ENCODE data around the gene NGF. TPM values are rescaled to one million over a fixed set of nuclear protein-coding genes. Genes with fewer than 3 reads are reported as not detected.

Gene NGF
- total RNA-seq, 2 donors from 2014 or later, result 1.1 to 1.4 TPM

DNA sequence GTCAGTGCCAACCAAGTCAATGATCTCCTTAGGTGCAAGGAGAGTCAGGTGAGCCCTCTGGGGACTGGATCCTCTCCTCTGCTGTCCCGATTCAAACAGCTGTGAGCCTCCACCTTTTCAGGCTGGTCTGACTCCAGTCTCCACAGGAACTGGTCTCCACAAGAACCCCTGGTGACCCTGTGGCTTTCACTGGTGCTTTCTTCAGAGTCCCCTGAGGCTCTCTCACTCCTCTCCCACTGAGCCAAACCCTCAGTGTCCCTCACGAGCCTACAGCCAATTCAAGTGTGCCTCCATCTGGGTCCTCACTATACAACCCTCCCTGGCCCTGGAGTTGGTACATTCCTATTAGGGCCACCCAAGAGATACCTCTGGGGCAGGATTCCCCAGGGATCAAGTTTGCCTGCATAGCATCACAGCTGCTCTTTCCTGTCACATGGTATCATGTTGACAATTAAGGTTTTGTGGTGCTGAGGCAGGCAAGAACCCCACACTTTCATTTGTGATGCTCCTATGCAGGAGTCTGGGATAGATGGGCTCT is 5.2 kb upstream of the NGF start:
- Histone ChIP-seq H3K27me3 (replicated peaks; ENCODE audit: insufficient read depth) (peaks cover 2% of the 10 kb centered on the region), H3K9me3 (no peaks in the 10 kb centered on the region), H3K36me3 (no peaks in the 10 kb centered on the region), H3K27ac (no peak overlapping the region), H3K4me3 (no peak overlapping the region), H3K4me1 (replicated peaks) (no peaks in the 10 kb centered on the region)
- DNase-seq (ENCODE audit: low spot score), result no peak
- intact Hi-C loops (cut with DNase I), result no loop called here
- no peak for TF ChIP-seq POLR2AphosphoS5 (IDR thresholded peaks at IDR 0.05)
- TF ChIP-seq CTCF (IDR thresholded peaks at IDR 0.05), result no peak
- no peak for TF ChIP-seq POLR2A (IDR thresholded peaks at IDR 0.05)
- WGBS, result 92% methylated on average over 2 of the region's 2 CpGs

- DNase-seq (ENCODE audit: low spot score), result no peak
- no peak overlapping the region for H3K4me3 ChIP-seq
- TF ChIP-seq POLR2A (IDR thresholded peaks at IDR 0.05) (no peak), POLR2AphosphoS5 (IDR thresholded peaks at IDR 0.05) (no peak), CTCF (IDR thresholded peaks at IDR 0.05) (no peak)
- peaks cover 7% of the 10 kb centered on the region for H3K27me3 ChIP-seq (replicated peaks; ENCODE audit: insufficient read depth)
- no peak overlapping the region for H3K27ac ChIP-seq
- H3K4me1 ChIP-seq (replicated peaks), result no peaks in the 10 kb centered on the region
- WGBS, result 96% methylated on average over 2 of the region's 2 CpGs
- no peaks in the 10 kb centered on the region for H3K36me3 ChIP-seq
- H3K9me3 ChIP-seq, result no peaks in the 10 kb centered on the region
- intact Hi-C loops (cut with DNase I), result no loop called here
Measured at GRCh38 chr1:115341948-115342347, 3.9 kb upstream of the NGF start.

DNA sequence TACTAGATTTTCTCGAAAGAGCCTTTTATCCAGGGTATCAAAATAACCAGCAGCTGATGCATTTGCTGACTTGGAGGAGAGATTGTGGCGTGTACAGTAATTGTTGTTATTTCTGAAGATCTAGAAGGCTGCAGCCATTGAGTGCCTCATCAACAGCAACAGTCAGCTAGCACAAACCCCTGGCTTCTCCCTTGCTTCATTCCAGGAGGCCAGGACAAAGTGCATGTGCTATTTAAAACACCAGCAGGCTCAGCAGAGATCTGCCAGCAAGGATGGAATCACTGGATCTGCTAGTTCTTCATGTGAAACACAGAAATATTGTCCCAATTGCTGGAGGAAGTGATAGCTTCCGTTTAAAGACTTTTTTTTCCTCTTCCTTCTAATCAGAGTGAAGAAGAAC is 2.8 kb upstream of the NGF start:
- Histone ChIP-seq H3K4me1 (replicated peaks) (no peaks in the 10 kb centered on the region), H3K27me3 (replicated peaks; ENCODE audit: insufficient read depth) (peaks cover 7% of the 10 kb centered on the region), H3K9me3 (no peaks in the 10 kb centered on the region), H3K27ac (no peak overlapping the region), H3K36me3 (no peaks in the 10 kb centered on the region), H3K4me3 (no peak overlapping the region)
- TF ChIP-seq CTCF (IDR thresholded peaks at IDR 0.05) (no peak), POLR2A (IDR thresholded peaks at IDR 0.05) (no peak), POLR2AphosphoS5 (IDR thresholded peaks at IDR 0.05) (no peak)
- DNase-seq (ENCODE audit: low spot score), result no peak
- whole genome bisulfite sequencing, result 83% methylated on average over 3 of the region's 3 CpGs
- intact Hi-C loops (cut with DNase I), result no loop called here

- TF ChIP-seq CTCF (IDR thresholded peaks at IDR 0.05) (no peak), POLR2AphosphoS5 (IDR thresholded peaks at IDR 0.05) (no peak), POLR2A (IDR thresholded peaks at IDR 0.05) (no peak)
- no peaks in the 10 kb centered on the region for H3K9me3 ChIP-seq
- H3K36me3 ChIP-seq, result no peaks in the 10 kb centered on the region
- intact Hi-C loops (cut with DNase I), result no loop called here
- no peak overlapping the region for H3K27ac ChIP-seq
- no peaks in the 10 kb centered on the region for H3K4me1 ChIP-seq (replicated peaks)
- DNase-seq (ENCODE audit: low spot score), result no peak
- WGBS, result 42% methylated on average over 25 of the region's 25 CpGs
- peaks cover 7% of the 10 kb centered on the region for H3K27me3 ChIP-seq (replicated peaks; ENCODE audit: insufficient read depth)
- no peak overlapping the region for H3K4me3 ChIP-seq
Measured at GRCh38 chr1:115338457-115338820, 390 bp upstream of the NGF start.

DNA sequence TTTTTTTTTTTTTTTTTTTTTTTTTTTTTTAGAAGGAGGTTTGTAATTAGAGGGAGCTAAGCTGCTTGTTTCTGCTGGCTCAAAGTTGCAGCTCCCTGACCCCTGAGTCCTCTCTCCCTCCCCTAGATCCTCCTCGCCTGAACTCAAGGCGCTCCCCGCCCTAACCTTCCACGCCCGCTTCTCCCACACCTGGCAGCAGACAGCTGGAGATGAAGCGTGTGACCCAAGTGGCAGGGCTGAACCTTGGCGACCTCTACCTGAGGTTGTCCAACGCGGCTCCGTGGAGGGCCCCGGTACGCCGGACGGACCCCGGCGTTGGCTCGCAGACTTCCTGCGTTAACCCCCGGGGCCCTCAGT is 795 bp downstream of the NGF start:
- WGBS, result 2% methylated on average over 19 of the region's 19 CpGs
- no peak overlapping the region for H3K27ac ChIP-seq

More for the DNA sequence above, 795 bp downstream of the NGF start:
- TF ChIP-seq POLR2A (IDR thresholded peaks at IDR 0.05) (no peak), POLR2AphosphoS5 (IDR thresholded peaks at IDR 0.05) (no peak), CTCF (IDR thresholded peaks at IDR 0.05) (no peak)
- H3K27me3 ChIP-seq (replicated peaks; ENCODE audit: insufficient read depth), result peaks cover 7% of the 10 kb centered on the region
- no peak for DNase-seq (ENCODE audit: low spot score)
- H3K4me1 ChIP-seq (replicated peaks), result no peaks in the 10 kb centered on the region
- intact Hi-C loops (cut with DNase I), result no loop called here
- H3K36me3 ChIP-seq, result no peaks in the 10 kb centered on the region
- H3K4me3 ChIP-seq, result peak overlapping the region; percentile 28 to 30
- H3K9me3 ChIP-seq, result no peaks in the 10 kb centered on the region

All from prostate gland (tissue), 2 donors.